GM18499 (cell line): ENCODE measurements around the gene RLIM.
"Not testable (repeated sequence)": the region's sequence is repeated elsewhere in the genome, so short reads cannot be mapped to it uniquely, and the experiment has no call there.

Experiments
- ATAC-seq: cut with Tn5 transposase; IDR thresholded peaks from one replicate; pipeline ENCODE4 v1.9.1; 2021; ENCODE audit warnings: moderate number of reproducible peaks; ENCODE audit not compliant: insufficient read depth, unreplicated experiment

Gene RLIM

GRCh38 chrX:74614093-74614909 lies at the start of gene RLIM:
RLIM (minus strand) TSS chrX:74614624; CDS start chrX:74595977, 18,647 bp downstream.
- ATAC-seq: peak; percentile 87

- ATAC-seq: no peak
Measured at GRCh38 chrX:74656079-74656745, 41.8 kb upstream of the RLIM start.

- not testable (repeated sequence) for ATAC-seq
Measured at GRCh38 chrX:74654953-74655352, 40.5 kb upstream of the RLIM start.

GRCh38 chrX:74636749-74637314 lies 22.4 kb upstream of the RLIM start:
- no peak for ATAC-seq

- no peak for ATAC-seq
Measured at GRCh38 chrX:74613370-74614092, 893 bp downstream of the RLIM start.

GRCh38 chrX:74606799-74607198 lies 7.6 kb downstream of the RLIM start:
- ATAC-seq: no peak

- no peak for ATAC-seq
Measured at GRCh38 chrX:74606342-74606741, 8.1 kb downstream of the RLIM start.

GRCh38 chrX:74603040-74603439 lies 11.4 kb downstream of the RLIM start:
- no peak for ATAC-seq

GRCh38 chrX:74602142-74602541 lies 12.3 kb downstream of the RLIM start:
- ATAC-seq: no peak

- no peak for ATAC-seq
Measured at GRCh38 chrX:74593593-74593992, 20.8 kb downstream of the RLIM start.

GRCh38 chrX:74585766-74586165 lies 28.7 kb downstream of the RLIM start:
- ATAC-seq: no peak

- no peak for ATAC-seq
Measured at GRCh38 chrX:74579597-74580198, 34.7 kb downstream of the RLIM start.

- ATAC-seq: no peak
Measured at GRCh38 chrX:74578137-74578536, 36.3 kb downstream of the RLIM start.

GRCh38 chrX:74557378-74557777 lies 57.0 kb downstream of the RLIM start:
- no peak for ATAC-seq

GRCh38 chrX:74551934-74552333 lies 62.5 kb downstream of the RLIM start:
- no peak for ATAC-seq

- peak; percentile 79 for ATAC-seq
Measured at GRCh38 chrX:74550295-74550802, 64.1 kb downstream of the RLIM start.

- ATAC-seq: no peak
Measured at GRCh38 chrX:74546984-74547383, 67.4 kb downstream of the RLIM start.

- ATAC-seq: no peak
Measured at GRCh38 chrX:74545880-74546523, 68.4 kb downstream of the RLIM start.

GRCh38 chrX:74540635-74541249 lies 73.7 kb downstream of the RLIM start:
- no peak for ATAC-seq
